Activated CD4-positive, alpha-beta T cell treated with anti-CD3 and anti-CD28 coated beads, Interleukin-2, Interleukin-6, amounts not matched to agents 100 ng/mL and 50 ng/mL, durations not matched to agents 16 hours and 8 hours (primary cell): ENCODE data around the gene DNASE2B.

Source experiments
- DNase-seq: peaks from one replicate; pipeline ENCODE4 v3.0.0-alpha.2; 2020

Gene DNASE2B

DNA sequence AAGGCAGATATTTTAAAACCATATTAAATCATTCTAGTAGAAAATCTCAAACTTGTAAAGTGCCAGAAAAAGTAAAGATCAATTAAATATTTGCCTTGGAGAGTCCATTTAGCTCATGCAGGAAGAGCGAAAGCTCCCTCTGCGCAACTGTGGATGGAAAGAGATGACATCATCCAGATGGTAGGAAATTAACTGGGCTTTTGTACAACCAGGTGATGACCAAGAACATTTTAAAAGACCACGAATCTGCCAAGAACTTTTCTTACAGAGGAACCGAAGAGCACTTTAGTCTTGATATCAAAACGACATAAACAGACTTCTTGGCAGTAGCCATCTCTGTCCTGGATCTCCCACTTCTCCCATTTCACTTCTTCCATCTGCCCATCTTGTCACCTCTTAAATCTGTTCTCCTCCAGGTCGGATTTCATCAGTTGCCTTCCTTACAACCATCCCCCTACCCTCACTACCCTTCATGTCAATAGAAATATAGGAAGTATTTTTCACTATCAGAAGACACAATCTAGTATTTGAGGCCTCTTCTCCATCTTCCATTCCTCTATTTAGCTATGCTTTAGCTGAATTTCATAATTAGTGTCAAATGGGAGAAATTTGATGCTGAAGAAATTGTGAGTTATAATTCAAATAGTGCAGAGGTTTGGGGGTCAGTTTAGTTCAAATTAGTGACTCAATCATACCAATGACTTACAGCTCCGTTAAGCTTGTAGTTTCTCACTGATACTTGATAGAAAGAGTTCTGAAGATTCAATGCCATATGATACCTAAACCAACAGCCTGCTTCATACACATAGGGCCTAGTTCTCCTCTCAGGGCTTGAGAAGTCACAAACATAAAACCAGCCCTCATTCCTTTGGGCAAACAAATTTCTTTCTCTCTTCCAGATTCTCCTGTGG is 22.0 kb upstream of the DNASE2B start:
- no peak for DNase-seq

DNA sequence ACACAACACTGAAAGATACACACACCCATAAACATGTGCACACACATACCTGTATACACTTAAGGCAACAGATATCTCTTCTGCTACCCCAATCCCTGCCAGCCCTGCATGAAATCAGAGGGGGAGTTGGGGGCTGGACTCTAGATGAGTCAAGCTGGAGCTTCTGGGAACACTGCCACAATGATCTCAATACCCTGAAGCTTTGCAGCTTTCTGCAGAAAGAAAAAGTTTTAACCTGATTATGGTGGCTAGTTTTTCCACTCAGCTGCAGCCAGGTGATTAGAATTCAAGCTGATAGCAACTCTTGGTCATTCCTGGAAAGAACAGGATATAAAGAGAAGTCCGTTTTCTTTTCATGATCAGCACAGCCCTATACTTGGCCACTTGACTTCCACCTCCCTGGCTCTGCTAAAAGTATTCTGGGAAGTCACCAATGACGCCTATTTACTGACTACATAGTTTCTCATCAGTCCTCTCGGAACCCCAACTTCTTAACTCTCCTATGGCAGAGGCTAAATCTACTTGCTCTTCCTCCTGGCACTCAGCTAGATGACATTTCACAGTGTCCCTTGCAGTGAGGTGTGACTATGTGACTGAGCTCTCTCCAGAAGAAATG is 20.7 kb upstream of the DNASE2B start:
- no peak for DNase-seq

DNA sequence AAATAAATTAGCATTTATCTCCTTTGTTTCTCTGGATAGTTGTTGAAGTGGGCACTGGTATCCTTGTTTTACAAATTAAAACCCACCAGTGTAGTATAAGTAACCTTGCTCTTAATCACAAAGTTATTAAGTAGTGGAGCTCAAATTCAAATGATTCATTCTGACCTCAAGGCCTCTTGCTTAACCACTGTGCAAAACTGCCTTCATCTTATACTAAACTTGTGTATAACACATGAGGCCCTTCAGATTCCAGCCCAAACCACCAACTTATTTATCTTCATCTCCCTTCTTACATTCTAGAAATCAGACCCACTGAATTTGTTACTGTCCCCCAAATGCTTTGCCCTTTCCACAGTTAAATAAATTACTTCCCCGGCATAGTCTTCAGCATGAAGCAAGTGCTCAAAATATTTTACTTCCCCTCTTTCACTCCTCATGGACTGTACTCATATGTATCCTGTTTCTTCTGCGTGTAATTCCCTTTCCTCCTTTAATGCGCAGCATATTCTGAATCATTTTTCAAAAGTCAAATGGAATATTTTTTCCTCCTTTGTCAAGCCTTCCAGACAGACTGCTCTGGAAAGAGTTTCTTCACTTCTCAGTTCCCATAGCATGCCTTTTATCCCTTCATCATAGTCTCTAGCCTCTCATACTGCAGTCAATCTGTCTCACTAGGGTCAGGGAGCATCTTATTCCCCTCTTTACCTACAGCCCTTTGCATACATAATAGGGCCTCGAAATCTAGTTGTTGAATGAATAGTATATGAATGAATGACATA is 19.0 kb upstream of the DNASE2B start:
- no peak for DNase-seq

- DNase-seq, result no peak
Measured at GRCh38 chr1:84379917-84380180, 18.4 kb upstream of the DNASE2B start.

DNA sequence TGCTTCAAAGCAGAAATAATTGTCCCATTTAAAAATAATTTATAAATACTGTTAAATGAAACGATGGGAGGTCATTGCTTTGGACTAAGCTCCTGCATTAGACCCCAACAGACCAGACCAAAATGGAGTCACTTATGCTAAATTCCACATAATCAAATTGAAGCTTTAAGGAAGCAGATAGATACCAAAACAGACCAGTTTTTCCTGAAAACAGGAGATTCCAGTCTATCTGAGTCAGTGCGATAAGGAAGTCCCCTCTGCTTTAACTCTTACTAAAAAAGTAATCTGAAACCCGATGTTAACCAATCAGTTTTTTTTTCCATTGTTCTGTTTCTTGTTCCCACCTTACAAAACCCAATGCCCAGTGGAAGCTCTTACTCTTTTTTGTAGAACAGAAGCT is 16.2 kb upstream of the DNASE2B start:
- no peak for DNase-seq

DNA sequence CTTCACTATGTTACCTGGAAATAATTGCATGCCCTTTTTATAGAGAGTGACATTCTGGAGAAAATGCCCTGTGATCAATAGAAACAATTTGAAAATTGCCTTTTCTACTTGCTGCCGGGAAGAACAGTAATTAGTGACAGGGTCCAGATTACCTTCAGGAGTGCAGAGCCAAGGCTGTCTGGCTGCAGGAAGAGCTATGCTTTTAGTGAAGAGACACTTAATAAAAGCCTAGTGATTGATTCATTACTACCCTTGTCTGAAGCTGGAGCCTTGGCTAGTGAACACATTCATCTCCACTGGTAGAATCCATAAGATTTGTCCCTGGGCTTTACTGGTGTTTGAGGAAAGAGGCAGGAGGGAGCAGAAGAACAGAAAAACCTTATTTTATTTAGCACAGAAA is 12.9 kb upstream of the DNASE2B start:
- no peak for DNase-seq

DNA sequence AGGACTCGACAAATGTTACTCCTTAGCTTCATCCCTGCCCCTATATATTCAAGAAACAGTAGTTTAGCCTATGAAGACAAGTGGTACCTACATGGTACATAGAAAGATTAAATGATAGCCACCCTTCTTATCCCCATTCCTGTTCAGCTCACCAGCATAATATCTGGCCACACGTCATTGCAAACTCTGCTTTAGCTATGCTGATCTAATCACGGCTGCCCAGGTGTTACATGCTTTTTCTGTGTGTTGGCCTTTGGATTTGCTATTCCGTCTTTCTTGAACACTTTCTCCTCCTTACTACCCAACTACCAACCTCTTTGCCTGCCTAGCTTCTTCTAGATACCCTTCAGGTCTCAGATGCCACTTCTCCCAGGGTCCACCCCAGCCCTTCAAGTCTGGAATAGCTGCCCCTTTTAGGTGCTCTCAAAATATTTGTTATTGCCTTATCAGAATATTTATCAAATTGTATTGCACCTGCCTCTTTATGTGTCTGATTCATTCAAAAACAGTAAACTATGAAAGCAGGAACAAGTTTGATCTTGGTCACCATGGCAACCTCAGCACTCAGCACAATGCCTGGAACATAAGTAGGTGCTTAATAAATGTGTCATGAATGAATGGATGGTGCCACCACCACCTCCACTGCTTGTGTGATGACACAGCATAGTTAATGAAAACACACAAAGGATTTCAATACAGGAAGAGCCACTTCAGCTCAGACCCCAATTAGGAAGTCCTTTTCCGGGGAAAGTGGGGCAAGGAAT is 11.4 kb upstream of the DNASE2B start:
- DNase-seq, result no peak

- no peak for DNase-seq
Measured at GRCh38 chr1:84387480-84388163, 10.7 kb upstream of the DNASE2B start.

DNA sequence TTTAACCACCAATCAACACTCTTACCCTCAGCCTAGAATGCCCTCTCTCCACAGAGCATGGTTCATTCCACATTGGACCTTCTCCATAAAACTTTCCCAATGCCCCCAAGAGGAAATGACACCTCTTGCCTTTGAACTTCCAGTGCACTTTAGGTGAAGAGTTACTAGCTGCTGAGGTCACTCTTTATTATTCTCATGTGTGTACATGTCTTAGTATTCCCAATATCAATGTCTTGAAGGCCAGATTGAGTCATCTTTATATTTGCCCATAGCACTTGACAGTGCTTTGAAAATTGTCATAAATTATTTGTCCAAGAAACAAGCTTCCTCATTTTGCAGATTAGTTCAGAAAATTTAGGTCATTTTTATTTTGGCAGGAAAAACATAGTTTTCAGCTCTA is 8.1 kb upstream of the DNASE2B start:
- DNase-seq, result no peak

- DNase-seq, result no peak
Measured at GRCh38 chr1:84401156-84401555, 2.9 kb downstream of the DNASE2B start.

- no peak for DNase-seq
Measured at GRCh38 chr1:84402060-84402459, 3.8 kb downstream of the DNASE2B start.

- DNase-seq, result no peak
Measured at GRCh38 chr1:84402501-84402900, 4.2 kb downstream of the DNASE2B start.

DNA sequence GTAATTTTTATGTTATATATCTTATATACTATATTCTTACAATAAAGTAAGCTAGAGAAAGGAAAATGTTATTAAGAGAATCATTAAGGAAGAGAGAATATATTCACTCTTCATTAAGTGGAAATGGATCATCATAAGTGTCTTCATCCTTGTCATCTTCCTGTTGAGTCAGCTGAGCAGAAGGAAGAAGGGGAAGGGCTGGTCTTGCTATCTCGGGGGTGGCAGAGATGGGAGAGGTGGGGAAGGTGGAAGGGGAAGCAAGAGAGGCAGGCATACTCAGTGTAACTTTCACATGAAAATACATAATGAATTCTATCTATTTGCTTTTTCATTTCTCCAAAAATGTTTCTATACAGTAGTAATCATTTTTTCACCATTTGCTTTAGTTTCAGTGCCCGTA is 5.1 kb downstream of the DNASE2B start:
- DNase-seq, result no peak

GRCh38 chr1:84406346-84406861 is 8.1 kb downstream of the DNASE2B start:
- no peak for DNase-seq

- no peak for DNase-seq
Measured at GRCh38 chr1:84407524-84407923, 9.2 kb downstream of the DNASE2B start.

DNA sequence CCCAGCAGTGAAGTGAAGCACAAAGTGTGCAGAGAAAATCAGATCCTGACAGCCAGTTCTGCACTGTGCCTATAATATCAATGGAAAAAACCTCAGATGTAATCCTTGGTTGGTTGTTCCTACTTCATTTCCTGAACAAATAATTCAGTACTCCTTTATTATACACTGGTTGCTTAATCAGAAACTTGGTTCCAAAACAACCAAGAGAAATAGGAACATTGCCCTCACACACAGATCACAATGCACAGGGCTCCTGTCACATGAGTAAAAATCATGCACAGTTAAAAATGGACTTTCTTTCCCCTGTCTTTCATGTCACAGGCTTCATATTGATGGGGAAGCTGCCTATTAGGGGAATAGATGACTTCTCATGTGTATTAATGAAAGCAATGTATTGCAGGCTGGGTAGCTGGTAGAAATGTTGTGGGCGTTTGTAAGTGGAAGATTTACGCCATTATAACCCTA is 9.7 kb downstream of the DNASE2B start:
- no peak for DNase-seq

- DNase-seq, result no peak
Measured at GRCh38 chr1:84409888-84410287, 11.6 kb downstream of the DNASE2B start.

GRCh38 chr1:84410328-84411095 is 12.2 kb downstream of the DNASE2B start:
- no peak for DNase-seq

- DNase-seq, result no peak
Measured at GRCh38 chr1:84412316-84412942, 14.1 kb downstream of the DNASE2B start.

DNA sequence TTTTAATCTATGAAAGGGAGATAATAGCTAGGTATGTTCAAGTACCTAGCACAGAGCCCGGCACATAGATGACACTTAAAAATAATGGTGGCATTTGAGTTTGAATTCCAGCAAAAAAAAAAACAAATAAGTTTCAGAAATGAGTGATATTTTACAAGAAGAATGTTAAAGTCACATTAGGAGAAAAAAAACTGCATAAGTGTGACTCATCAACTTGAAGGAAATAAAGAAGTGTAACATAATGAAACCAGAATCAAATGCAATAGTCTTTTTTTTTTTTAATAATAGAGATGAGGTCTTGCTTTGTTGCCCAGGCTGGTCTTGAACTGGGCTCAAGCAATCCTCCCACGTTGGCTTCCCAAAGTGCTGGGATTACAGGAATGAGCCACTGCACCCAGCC is 17.1 kb downstream of the DNASE2B start:
- no peak for DNase-seq

DNA sequence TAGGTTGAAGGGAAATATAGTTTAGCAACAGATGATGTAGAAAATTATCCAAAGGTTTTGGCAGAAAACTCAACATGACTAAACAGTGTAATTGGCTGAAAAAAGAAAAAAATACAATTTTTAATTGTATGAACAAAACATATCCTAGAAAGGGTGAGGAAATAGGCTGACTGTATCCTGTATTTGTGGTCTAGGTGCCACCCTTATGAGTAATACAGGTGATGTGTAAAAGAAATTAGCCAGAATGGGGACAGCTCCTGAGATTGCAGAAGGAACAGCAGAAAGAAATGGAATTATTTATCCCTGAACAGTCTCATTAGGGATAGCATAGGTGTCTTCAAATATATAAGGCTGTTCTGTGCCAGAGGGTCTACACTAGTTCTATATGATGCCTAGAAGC is 24.6 kb downstream of the DNASE2B start:
- no peak for DNase-seq
